ENCODE data around the gene MAPRE3. TPM values are rescaled to one million over a fixed set of nuclear protein-coding genes. Genes with fewer than 3 reads are reported as not detected.

MAPRE3 gene
- total RNA-seq, 1 experiment from 2014 or later, result 11.6 TPM

- POLR2A ChIA-PET, result no interaction called here
- ATAC-seq, result no peak
- BruUV-seq (replicated peaks), result no TSS peak
Observed at GRCh38 chr2:26985807-26986206, 15.4 kb downstream of the MAPRE3 start.

GRCh38 chr2:26986576-26986975 is 16.1 kb downstream of the MAPRE3 start:
- Histone ChIP-seq H3K9me3 (ENCODE audit: control insufficient read depth, insufficient read depth, low read depth, low read length) (no peaks in the 10 kb centered on the region), H3K4me3 (ENCODE audit: low read depth in 2 of 2, low read length in 2 of 2) (no peak overlapping the region), H3K27me3 (ENCODE audit: control insufficient read depth, insufficient read depth, low read length) (no peaks in the 10 kb centered on the region), H3K4me1 (ENCODE audit: control insufficient read depth, insufficient read depth, low read length) (peaks cover 8% of the 10 kb centered on the region), H3K36me3 (ENCODE audit: control insufficient read depth, insufficient read depth, low read length) (no peaks in the 10 kb centered on the region), H3K27ac (ENCODE audit: low read length) (no peak overlapping the region)
- no TSS peak for BruUV-seq (replicated peaks)
- ATAC-seq, result no peak
- CTCF ChIA-PET, result no interaction called here
- POLR2A ChIA-PET, result no interaction called here
- DNase-seq (ENCODE audit: low read depth, low spot score), result no peak
- intact Hi-C loops (cut with micrococcal nuclease; ENCODE audit: unreplicated experiment) (no loop called here), in situ Hi-C loops (cut with HindIII; ENCODE audit: low pct_unique_long_range_greater_than_20kb, low sequenced_read_pairs) (no loop called here)
- TF ChIP-seq TCF7L2 (IDR thresholded peaks at IDR 0.05; ENCODE audit: low read depth, low read length) (no peak), CTCF (IDR thresholded peaks at IDR 0.05) (no peak), POLR2AphosphoS5 (IDR thresholded peaks at IDR 0.05; ENCODE audit: low read depth, low read length) (no peak), SIN3A (IDR thresholded peaks at IDR 0.05; ENCODE audit: borderline replicate concordance, insufficient read depth, low read depth, low read length) (no peak), REST (IDR thresholded peaks at IDR 0.05; ENCODE audit: insufficient read depth in 1 of 2, low read depth in 2 of 2, low read length in 1 of 2) (no peak)

More at GRCh38 chr2:26985807-26986206, 15.4 kb downstream of the MAPRE3 start:
- Histone ChIP-seq H3K27ac (ENCODE audit: low read length) (no peak overlapping the region), H3K9me3 (ENCODE audit: control insufficient read depth, insufficient read depth, low read depth, low read length) (no peaks in the 10 kb centered on the region), H3K4me1 (ENCODE audit: control insufficient read depth, insufficient read depth, low read length) (peaks cover 8% of the 10 kb centered on the region), H3K27me3 (ENCODE audit: control insufficient read depth, insufficient read depth, low read length) (no peaks in the 10 kb centered on the region), H3K4me3 (ENCODE audit: low read depth in 2 of 2, low read length in 2 of 2) (no peak overlapping the region), H3K36me3 (ENCODE audit: control insufficient read depth, insufficient read depth, low read length) (no peaks in the 10 kb centered on the region)
- TF ChIP-seq POLR2AphosphoS5 (IDR thresholded peaks at IDR 0.05; ENCODE audit: low read depth, low read length), result no peak
- no peak for TF ChIP-seq CTCF (IDR thresholded peaks at IDR 0.05)
- no peak for TF ChIP-seq TCF7L2 (IDR thresholded peaks at IDR 0.05; ENCODE audit: low read depth, low read length)
- TF ChIP-seq SIN3A (IDR thresholded peaks at IDR 0.05; ENCODE audit: borderline replicate concordance, insufficient read depth, low read depth, low read length), result no peak
- no peak for TF ChIP-seq REST (IDR thresholded peaks at IDR 0.05; ENCODE audit: insufficient read depth in 1 of 2, low read depth in 2 of 2, low read length in 1 of 2)
- DNase-seq (ENCODE audit: low read depth, low spot score), result no peak
- in situ Hi-C loops (cut with HindIII; ENCODE audit: low pct_unique_long_range_greater_than_20kb, low sequenced_read_pairs) (no loop called here), intact Hi-C loops (cut with micrococcal nuclease; ENCODE audit: unreplicated experiment) (no loop called here)
- CTCF ChIA-PET, result no interaction called here
